Measurements from ENCODE around the gene ZNF526.

DNA sequence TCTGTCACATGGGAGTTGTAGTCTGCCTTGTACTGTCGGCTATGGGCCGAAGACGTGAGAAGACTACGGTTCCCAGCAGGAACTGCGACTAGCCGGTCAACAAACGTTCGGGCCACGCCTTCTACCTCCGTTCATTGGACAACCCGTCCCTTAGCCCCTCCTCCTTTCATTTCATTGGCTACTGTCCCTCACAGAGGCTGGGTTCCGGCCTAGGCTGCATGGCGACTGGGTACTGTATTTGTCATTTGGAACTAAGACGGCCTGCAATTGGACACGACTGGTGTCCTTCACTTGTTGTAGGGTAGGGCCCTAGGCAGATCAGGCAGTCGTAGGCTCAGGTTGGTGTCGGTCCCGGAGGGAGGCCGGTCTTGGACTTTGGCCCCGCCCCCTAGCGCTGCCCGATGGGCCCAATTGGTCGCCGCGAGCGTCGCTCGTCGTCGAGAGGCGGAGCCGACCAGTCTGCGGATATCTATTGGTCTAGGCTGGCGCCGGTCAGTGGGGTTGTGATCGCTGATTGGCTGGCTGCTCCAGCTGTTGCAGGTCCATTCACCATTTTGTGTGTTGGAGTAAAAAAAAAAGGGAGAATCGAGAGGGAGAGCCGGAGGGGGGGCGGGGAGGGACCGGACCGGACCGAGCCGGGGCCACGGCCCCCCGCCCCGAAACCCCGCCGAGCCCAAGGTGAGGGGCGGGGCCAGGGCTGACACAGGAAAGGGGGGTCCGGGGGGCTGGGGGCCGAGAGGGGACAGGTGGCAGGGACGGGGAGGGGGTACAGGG lies 48.8 kb downstream of the ZNF526 start, which contains the start of gene CIC:
- TF ChIP-seq, protein P1, sequence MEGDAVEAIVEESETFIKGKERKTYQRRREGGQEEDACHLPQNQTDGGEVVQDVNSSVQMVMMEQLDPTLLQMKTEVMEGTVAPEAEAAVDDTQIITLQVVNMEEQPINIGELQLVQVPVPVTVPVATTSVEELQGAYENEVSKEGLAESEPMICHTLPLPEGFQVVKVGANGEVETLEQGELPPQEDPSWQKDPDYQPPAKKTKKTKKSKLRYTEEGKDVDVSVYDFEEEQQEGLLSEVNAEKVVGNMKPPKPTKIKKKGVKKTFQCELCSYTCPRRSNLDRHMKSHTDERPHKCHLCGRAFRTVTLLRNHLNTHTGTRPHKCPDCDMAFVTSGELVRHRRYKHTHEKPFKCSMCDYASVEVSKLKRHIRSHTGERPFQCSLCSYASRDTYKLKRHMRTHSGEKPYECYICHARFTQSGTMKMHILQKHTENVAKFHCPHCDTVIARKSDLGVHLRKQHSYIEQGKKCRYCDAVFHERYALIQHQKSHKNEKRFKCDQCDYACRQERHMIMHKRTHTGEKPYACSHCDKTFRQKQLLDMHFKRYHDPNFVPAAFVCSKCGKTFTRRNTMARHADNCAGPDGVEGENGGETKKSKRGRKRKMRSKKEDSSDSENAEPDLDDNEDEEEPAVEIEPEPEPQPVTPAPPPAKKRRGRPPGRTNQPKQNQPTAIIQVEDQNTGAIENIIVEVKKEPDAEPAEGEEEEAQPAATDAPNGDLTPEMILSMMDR (IDR thresholded peaks at IDR 0.05) = no peak
- TF ChIP-seq POLR2A (IDR thresholded peaks at IDR 0.05) (no peak), POLR2AphosphoS5 (IDR thresholded peaks at IDR 0.05; ENCODE audit: insufficient read depth in 1 of 2, low read depth in 1 of 2) (peak; percentile 13 to 87)

All from vagina (tissue), 2 donors.